ENCODE measurements around the gene POLR1A.
A peak's percentile ranks its signal among the peaks of the same experiment; 100 is the strongest.

POLR1A gene

GRCh38 chr2:86105252-86105968, at the start of gene POLR1A:
TSS of gene POLR1A (minus strand) at chr2:86105886. CDS start at chr2:86105776, 110 bp downstream.
- TF ChIP-seq CTCF (IDR thresholded peaks at IDR 0.05; ENCODE audit: poor library complexity, severe bottlenecking): no peak
- no peaks in the 10 kb centered on the region for H3K9me3 ChIP-seq (ENCODE audit: severe bottlenecking)
- peak; percentile 88 for DNase-seq (ENCODE audit: low spot score)
- peaks cover 5% of the 10 kb centered on the region for H3K4me1 ChIP-seq (ENCODE audit: insufficient read depth, poor library complexity, severe bottlenecking)
- H3K36me3 ChIP-seq (ENCODE audit: low read depth): peaks cover 57% of the 10 kb centered on the region
- peak within 1 kb of the TSS; percentile 65 for H3K4me3 ChIP-seq (ENCODE audit: severe bottlenecking)
- H3K27ac ChIP-seq (ENCODE audit: poor library complexity, severe bottlenecking): peak within 1 kb of the TSS; percentile 38
- ATAC-seq (ENCODE audit: low read depth): peak; percentile 96
- no peaks in the 10 kb centered on the region for H3K27me3 ChIP-seq (ENCODE audit: insufficient read depth, poor library complexity, severe bottlenecking)

GRCh38 chr2:86150502-86150901, 44.8 kb upstream of the POLR1A start:
- DNase-seq (ENCODE audit: low spot score) (no peak), ATAC-seq (ENCODE audit: low read depth) (no peak)
- no peaks in the 10 kb centered on the region for H3K9me3 ChIP-seq (ENCODE audit: severe bottlenecking)
- H3K4me3 ChIP-seq (ENCODE audit: severe bottlenecking): no peak overlapping the region
- peaks cover 96% of the 10 kb centered on the region for H3K36me3 ChIP-seq (ENCODE audit: low read depth)
- H3K27ac ChIP-seq (ENCODE audit: poor library complexity, severe bottlenecking): no peak overlapping the region
- H3K27me3 ChIP-seq (ENCODE audit: insufficient read depth, poor library complexity, severe bottlenecking): no peaks in the 10 kb centered on the region
- TF ChIP-seq CTCF (IDR thresholded peaks at IDR 0.05; ENCODE audit: poor library complexity, severe bottlenecking): no peak
- H3K4me1 ChIP-seq (ENCODE audit: insufficient read depth, poor library complexity, severe bottlenecking): no peaks in the 10 kb centered on the region

GRCh38 chr2:86147793-86148192, 42.1 kb upstream of the POLR1A start:
- peaks cover 95% of the 10 kb centered on the region for H3K36me3 ChIP-seq (ENCODE audit: low read depth)
- no peaks in the 10 kb centered on the region for H3K27me3 ChIP-seq (ENCODE audit: insufficient read depth, poor library complexity, severe bottlenecking)
- no peaks in the 10 kb centered on the region for H3K9me3 ChIP-seq (ENCODE audit: severe bottlenecking)
- H3K4me3 ChIP-seq (ENCODE audit: severe bottlenecking): no peak overlapping the region
- TF ChIP-seq CTCF (IDR thresholded peaks at IDR 0.05; ENCODE audit: poor library complexity, severe bottlenecking): no peak
- DNase-seq (ENCODE audit: low spot score): no peak
- no peak overlapping the region for H3K27ac ChIP-seq (ENCODE audit: poor library complexity, severe bottlenecking)
- no peak for ATAC-seq (ENCODE audit: low read depth)
- H3K4me1 ChIP-seq (ENCODE audit: insufficient read depth, poor library complexity, severe bottlenecking): no peaks in the 10 kb centered on the region

GRCh38 chr2:86143926-86144685, 38.4 kb upstream of the POLR1A start:
- no peak for TF ChIP-seq CTCF (IDR thresholded peaks at IDR 0.05; ENCODE audit: poor library complexity, severe bottlenecking)
- Histone ChIP-seq H3K36me3 (ENCODE audit: low read depth) (peaks cover 87% of the 10 kb centered on the region), H3K27me3 (ENCODE audit: insufficient read depth, poor library complexity, severe bottlenecking) (no peaks in the 10 kb centered on the region), H3K4me1 (ENCODE audit: insufficient read depth, poor library complexity, severe bottlenecking) (no peaks in the 10 kb centered on the region), H3K9me3 (ENCODE audit: severe bottlenecking) (no peaks in the 10 kb centered on the region), H3K4me3 (ENCODE audit: severe bottlenecking) (no peak overlapping the region), H3K27ac (ENCODE audit: poor library complexity, severe bottlenecking) (no peak overlapping the region)
- DNase-seq (ENCODE audit: low spot score) (no peak), ATAC-seq (ENCODE audit: low read depth) (no peak; the same call in 2 of the 3 replicates)
